Activated T-helper 1 cell treated with anti-CD3 and anti-CD28 coated beads, Interleukin-12 subunit alpha, Interleukin-12 subunit beta, Interleukin-2, Interleukin-4 antibody, amounts not matched to agents 30 ng/mL and 10 ng/mL and 1 ng/mL, durations not matched to agents 14 hours and 24 hours and 36 hours (primary cell): ENCODE data around the gene GAB4. TPM values are rescaled to one million over a fixed set of nuclear protein-coding genes. Genes with fewer than 3 reads are reported as not detected.

ENCODE experiments used
- DNase-seq: peaks from one replicate; pipeline ENCODE4 v3.0.0; 2021; ENCODE audit warnings: low spot score
- H3K27ac Mint-ChIP-seq: one replicate; pipeline ENCODE4 v1.8.0; 2021; ENCODE audit warnings: mild to moderate bottlenecking, mixed read lengths
- H3K27me3 Mint-ChIP-seq: one replicate; pipeline ENCODE4 v1.8.0; 2022; ENCODE audit warnings: mild to moderate bottlenecking, moderate library complexity, mixed read lengths; ENCODE audit not compliant: insufficient read depth
- H3K36me3 Mint-ChIP-seq: one replicate; pipeline ENCODE4 v1.8.0; 2021; ENCODE audit warnings: low read depth, mixed read lengths
- H3K4me1 Mint-ChIP-seq: one replicate; pipeline ENCODE4 v1.8.0; 2021; ENCODE audit warnings: low read depth, mixed read lengths
- H3K4me3 Mint-ChIP-seq: one replicate; pipeline ENCODE4 v1.8.0; 2021; ENCODE audit warnings: mild to moderate bottlenecking, moderate library complexity, mixed read lengths
- H3K9me3 Mint-ChIP-seq: one replicate; pipeline ENCODE4 v1.8.0; 2021; ENCODE audit warnings: mixed read lengths
- intact Hi-C: fragments of 100-400 bp; cut with micrococcal nuclease; formaldehyde crosslinking; loops from one replicate; pipeline ENCODE4 v1.15.1; 2024
- total RNA-seq: library from RNA; stranded (reverse); gene quantifications from 2 replicates; pipeline ENCODE4 v1.2.3, GENCODE V29; 2022

The GAB4 gene
- total RNA-seq, 1 donor from 2014 or later: not detected

DNA sequence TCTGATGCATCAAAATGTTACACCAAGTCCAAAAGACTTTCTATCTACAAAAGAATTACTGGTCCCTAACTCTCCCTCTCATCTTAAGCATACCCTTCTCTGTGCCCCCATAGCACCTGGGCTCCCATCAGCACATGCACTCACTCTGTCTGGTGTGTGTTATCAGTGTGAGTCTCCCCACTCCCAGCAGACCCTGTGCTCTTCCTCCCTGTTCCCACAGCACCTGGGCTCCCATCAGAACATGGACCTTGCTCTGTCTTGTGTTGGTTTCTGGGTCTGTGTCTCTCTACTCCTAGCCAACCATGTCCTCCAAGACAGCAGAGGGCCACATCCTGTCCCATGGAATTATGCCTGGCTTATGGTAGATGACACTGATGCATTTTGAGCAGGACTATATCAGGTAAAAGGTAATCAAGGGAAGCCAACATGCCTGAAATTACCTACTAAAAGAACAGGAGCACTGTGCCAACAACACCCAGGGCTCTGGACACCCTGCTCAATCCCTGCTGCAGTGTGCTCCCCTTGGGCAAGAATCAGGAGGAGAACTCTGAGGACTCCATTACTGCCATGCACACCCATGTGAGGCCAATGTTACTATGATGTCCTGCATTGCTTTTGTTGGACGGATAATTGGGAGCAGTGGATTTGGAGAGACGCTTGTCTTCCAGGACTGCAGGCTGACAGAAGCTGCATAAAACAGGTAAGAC, 34.3 kb downstream of the GAB4 start:
- H3K27me3 Mint-ChIP-seq: peaks cover 12% of the 10 kb centered on the region
- intact Hi-C loops: no loop called here
- no peak for DNase-seq
- no peaks in the 10 kb centered on the region for H3K9me3 Mint-ChIP-seq
- H3K4me1 Mint-ChIP-seq: peaks cover 13% of the 10 kb centered on the region
- H3K27ac Mint-ChIP-seq: no peak overlapping the region
- H3K36me3 Mint-ChIP-seq: no peaks in the 10 kb centered on the region
- H3K4me3 Mint-ChIP-seq: no peak overlapping the region

DNA sequence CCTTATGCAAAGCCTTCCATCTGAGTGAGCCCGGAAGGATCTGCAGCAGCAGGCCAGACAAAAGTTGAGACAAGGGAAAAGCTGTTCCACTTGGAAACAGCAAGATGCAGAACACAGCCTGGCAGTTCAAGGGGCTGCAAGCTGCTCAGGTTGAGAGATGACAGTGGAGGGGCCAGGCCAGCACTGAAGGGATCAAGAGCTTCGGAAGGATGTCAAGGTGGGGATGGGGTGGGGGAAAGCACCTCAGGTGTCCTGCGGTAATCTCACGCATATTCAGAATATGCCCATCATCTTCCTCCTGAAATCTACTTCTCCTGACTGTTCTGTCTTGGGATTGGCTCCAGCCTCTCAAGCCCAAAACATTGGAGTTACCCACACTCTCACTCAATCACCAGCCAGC, 35.7 kb downstream of the GAB4 start:
- H3K27ac Mint-ChIP-seq: no peak overlapping the region

DNA sequence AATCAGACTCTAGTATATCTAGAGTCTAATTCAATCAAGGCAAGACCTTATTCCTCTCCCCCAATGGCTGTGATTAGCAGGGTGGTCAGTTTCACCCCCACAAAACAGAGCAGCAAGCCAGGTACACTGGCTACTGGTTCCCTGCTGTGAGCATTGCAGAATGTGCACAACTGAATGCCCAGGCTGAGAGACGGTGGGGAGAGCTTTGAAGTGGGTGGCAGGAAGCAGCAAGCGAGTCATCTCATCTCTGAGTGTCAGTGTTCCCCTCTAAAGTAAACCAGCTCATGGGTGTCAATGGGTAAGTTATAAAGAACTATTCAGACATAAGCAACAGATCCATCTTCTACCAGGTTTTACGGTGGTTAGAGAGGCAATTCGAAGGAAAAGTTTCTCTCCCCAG, 37.6 kb downstream of the GAB4 start:
- H3K27ac Mint-ChIP-seq: no peak overlapping the region
- H3K36me3 Mint-ChIP-seq: no peaks in the 10 kb centered on the region
- no peaks in the 10 kb centered on the region for H3K9me3 Mint-ChIP-seq
- intact Hi-C loops: no loop called here
- peaks cover 13% of the 10 kb centered on the region for H3K4me1 Mint-ChIP-seq
- peaks cover 2% of the 10 kb centered on the region for H3K27me3 Mint-ChIP-seq
- H3K4me3 Mint-ChIP-seq: no peak overlapping the region
- DNase-seq: no peak

More for the DNA sequence above, 35.7 kb downstream of the GAB4 start:
- no peak for DNase-seq
- Mint-ChIP-seq H3K4me1 (peaks cover 13% of the 10 kb centered on the region), H3K36me3 (no peaks in the 10 kb centered on the region), H3K4me3 (no peak overlapping the region), H3K9me3 (no peaks in the 10 kb centered on the region), H3K27me3 (peaks cover 7% of the 10 kb centered on the region)
- intact Hi-C loops: no loop called here

DNA sequence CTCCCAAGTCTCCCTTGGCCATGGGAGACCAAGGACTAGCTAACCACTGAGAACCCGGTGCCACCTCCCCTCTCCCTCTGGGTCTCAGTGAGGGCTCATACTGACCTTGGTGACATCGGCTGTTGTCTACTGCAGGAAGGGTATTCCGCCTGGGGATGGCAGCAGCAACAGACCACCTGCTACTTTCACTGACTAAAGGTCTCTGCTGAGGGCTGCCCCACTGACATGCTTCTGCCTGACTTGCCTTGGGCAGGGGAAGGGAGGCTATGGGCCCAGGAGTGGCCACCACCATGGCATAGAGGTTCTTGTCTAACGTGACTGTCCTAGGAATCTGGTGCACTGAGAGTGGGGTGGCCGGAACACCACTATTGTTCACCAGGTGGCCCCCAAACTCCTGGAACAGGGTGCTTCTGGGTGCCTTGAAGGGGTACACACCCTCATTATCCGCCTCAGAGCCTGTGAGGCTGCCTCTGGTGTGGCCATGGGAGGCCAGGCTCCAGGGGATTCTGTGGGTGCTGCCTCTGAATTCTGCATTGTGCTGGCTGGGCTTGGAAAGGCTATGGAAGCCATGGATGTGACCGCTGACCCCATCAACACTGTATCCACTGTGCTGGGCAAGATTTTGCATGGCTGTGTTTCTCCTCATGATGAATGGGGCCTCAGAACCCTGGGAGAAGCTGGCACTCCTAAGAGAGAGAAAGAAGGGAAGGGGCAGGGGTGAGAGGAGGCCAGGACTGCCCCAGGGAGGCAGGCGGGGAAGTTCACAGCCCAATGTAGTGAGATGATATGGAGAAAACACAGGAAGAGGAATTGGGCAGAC, 38.3 kb downstream of the GAB4 start:
- Mint-ChIP-seq H3K27ac (no peak overlapping the region), H3K4me1 (peaks cover 13% of the 10 kb centered on the region), H3K36me3 (no peaks in the 10 kb centered on the region), H3K9me3 (no peaks in the 10 kb centered on the region), H3K4me3 (no peak overlapping the region), H3K27me3 (peaks cover 2% of the 10 kb centered on the region)
- intact Hi-C loops: no loop called here
- DNase-seq: no peak

DNA sequence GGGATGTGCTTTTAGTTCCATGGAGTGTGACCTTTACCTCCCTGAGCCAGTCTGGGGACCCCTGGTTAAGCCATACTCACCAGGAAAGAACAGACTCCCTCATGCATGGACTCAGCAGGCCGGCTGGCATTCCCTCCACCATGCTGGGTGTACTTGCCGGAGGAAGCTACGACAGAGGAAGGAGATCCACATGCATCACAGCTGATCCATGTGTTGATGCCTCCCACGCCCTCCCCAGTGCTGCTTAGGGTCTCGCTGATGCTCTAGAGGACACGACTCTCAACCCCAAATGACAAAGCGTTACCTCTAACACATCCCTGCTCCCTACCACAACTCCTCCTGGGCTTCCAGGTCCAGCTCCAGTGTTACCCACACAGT, 39.8 kb downstream of the GAB4 start:
- Mint-ChIP-seq H3K27me3 (peaks cover 2% of the 10 kb centered on the region), H3K4me3 (no peak overlapping the region), H3K36me3 (no peaks in the 10 kb centered on the region), H3K27ac (no peak overlapping the region), H3K4me1 (peaks cover 13% of the 10 kb centered on the region), H3K9me3 (no peaks in the 10 kb centered on the region)
- intact Hi-C loops: no loop called here
- DNase-seq: no peak

DNA sequence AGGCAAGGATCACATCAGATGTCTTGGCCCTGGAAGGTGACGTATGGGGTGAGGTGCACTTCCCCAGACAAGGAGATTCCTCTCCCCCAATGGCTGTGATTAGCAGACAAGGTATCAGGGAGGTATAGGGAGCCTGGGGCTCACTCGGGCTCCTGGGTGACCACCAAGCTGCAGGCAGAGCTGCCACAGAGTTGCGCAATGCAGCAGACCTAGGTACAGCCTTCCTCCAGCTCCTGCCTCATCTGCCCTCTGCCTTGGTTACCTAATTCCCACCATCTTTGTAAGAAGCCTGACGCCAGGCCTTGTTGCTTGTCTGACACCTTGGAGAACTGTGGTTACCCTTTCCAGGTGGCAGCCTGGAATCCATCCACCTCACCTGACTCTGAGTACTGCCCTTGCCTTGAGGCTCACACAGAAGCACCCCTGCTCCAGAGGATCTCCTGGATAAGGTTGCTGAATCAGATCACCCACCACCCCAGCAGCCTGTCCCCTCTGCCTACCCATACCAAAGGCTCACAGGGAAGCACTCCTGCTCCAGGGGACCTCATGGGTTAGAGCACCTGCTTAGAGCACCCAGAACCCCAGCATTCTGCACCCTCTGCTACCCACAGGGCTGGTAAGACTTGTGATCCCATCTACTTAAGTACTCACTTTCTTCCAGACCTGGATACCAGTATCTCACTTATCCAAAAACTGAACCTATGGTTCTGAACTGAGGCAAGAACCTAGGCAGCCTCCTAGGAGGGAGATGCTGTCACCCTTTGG, 40.4 kb downstream of the GAB4 start:
- no peaks in the 10 kb centered on the region for H3K36me3 Mint-ChIP-seq
- H3K4me3 Mint-ChIP-seq: no peak overlapping the region
- no peaks in the 10 kb centered on the region for H3K9me3 Mint-ChIP-seq
- intact Hi-C loops: no loop called here
- peaks cover 13% of the 10 kb centered on the region for H3K4me1 Mint-ChIP-seq
- no peak overlapping the region for H3K27ac Mint-ChIP-seq
- peaks cover 2% of the 10 kb centered on the region for H3K27me3 Mint-ChIP-seq
- no peak for DNase-seq

DNA sequence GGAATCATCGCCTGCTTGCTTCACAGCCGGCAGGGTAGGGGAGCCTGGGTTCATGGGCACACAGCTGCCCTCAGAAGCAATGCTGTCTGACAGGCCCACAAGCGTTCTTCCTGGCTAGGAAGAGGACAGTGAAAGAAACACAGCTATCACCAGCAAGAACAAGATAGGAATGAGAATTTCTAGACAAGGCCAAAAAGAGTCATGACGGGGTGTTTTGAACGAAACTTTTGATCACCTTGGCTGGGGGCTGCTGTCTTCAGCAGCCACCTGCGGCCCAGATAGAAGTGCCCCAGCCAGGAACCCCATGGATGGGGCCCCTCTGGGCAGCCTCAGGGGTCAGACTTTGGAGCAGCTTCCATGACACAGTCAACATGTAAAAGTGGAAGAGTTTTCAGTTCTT, 41.8 kb downstream of the GAB4 start:
- intact Hi-C loops: no loop called here
- DNase-seq: no peak
- Mint-ChIP-seq H3K4me3 (no peak overlapping the region), H3K27ac (no peak overlapping the region), H3K4me1 (peaks cover 13% of the 10 kb centered on the region), H3K9me3 (no peaks in the 10 kb centered on the region), H3K36me3 (no peaks in the 10 kb centered on the region), H3K27me3 (peaks cover 2% of the 10 kb centered on the region)

DNA sequence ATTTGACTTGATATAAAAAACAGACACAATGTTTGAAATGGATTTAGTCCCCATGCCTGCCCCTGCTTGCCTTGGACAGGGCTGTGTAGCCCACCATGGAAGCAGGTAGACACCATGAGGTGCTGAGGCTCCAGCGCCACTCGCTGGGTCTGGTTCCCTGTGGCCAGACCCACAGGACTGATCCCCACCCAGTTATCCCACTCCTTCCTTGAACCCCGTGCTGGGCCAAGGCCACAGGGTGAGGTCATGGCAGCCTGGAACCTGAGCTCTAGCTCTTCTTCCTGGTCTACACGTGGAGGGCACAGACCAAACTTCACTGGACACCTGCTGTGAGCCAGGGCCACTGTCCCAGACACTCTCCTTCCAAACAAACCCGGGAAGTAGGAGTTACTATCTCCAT, 42.5 kb downstream of the GAB4 start:
- Mint-ChIP-seq H3K9me3 (no peaks in the 10 kb centered on the region), H3K36me3 (no peaks in the 10 kb centered on the region), H3K27me3 (no peaks in the 10 kb centered on the region), H3K4me1 (peaks cover 8% of the 10 kb centered on the region), H3K4me3 (no peak overlapping the region), H3K27ac (no peak overlapping the region)
- intact Hi-C loops: no loop called here
- no peak for DNase-seq

DNA sequence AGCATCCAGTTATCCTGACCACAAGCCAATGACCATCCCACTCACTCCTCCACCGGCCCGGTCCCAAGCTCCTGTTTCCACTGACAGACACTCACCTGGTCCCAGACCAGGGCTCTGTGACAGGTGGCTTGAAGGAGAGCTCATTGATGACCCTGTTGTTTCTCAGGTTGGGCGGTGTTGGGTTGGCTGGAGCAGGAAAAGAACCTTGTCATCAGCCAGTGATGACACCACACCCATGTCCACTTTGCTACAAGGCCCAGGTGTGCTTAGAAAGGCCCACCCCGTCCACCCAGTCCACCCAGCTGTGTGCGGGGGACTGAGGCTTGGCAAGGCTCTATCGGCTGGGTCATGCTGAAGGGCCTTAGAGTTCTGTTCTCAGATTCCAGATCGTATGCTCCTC, 42.9 kb downstream of the GAB4 start:
- H3K27me3 Mint-ChIP-seq: no peaks in the 10 kb centered on the region
- H3K9me3 Mint-ChIP-seq: no peaks in the 10 kb centered on the region
- peaks cover 4% of the 10 kb centered on the region for H3K4me1 Mint-ChIP-seq
- no peak for DNase-seq
- no peak overlapping the region for H3K4me3 Mint-ChIP-seq
- H3K27ac Mint-ChIP-seq: no peak overlapping the region
- intact Hi-C loops: no loop called here
- no peaks in the 10 kb centered on the region for H3K36me3 Mint-ChIP-seq

DNA sequence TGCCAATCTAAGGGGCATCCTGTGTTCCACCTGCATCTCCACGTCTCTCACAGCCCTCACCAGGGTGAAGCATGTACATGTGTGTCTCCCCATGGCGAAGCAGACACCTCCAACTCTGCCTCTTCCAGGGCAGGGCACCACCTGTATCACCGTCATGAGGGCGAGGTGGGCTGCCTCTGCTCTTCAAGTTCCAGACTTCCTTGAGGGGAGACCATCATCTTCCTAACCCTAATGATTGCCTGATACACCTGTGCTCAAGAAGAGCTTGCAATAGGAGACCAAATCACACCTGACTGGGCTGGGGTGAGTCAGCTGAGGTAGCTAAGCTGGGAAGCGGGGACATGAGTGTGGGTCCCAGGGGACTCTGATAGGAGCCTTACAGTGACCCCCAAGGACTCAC, 43.7 kb downstream of the GAB4 start:
- Mint-ChIP-seq H3K27ac (no peak overlapping the region), H3K9me3 (no peaks in the 10 kb centered on the region), H3K36me3 (no peaks in the 10 kb centered on the region), H3K27me3 (no peaks in the 10 kb centered on the region), H3K4me3 (no peak overlapping the region), H3K4me1 (no peaks in the 10 kb centered on the region)
- DNase-seq: no peak
- intact Hi-C loops: no loop called here

DNA sequence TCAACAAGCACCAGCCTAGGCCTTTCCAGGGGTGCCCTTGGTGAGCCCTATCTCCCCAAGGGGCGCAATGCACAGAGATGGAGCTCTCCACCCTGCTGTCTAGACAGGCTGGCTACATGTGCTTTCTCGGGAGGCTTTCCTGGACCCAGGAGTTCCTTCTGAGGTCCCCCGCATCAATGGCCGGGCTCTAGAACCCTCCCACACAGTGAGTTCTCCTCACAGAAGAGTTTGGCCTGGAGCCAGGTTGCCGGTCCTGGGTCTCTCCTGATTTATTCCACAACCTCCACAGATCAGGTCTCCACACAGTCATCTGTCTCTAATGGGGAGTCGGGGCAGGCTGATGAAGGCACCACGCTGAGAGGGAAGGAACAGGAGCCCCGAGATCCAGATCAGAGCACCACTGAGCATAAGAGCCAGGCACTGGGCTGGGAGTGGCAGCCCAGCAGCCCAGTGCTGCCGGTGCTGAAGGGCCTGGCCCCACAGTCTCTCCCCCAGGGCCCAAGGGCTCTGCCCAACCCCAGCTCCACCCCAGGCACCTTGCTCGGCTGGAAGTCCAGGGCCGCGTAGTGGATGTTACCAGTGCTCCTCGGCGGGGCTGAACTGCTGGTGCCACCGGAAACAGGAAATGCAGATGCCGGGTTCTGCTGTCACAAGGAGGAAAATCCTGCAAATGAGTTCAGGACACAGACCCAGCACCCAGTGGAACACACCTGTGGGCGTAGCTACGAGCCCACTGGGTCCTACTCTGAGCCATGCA, 44.7 kb downstream of the GAB4 start:
- Mint-ChIP-seq H3K27me3 (no peaks in the 10 kb centered on the region), H3K36me3 (no peaks in the 10 kb centered on the region), H3K4me3 (no peak overlapping the region), H3K9me3 (no peaks in the 10 kb centered on the region), H3K27ac (no peak overlapping the region), H3K4me1 (no peaks in the 10 kb centered on the region)
- no peak for DNase-seq
- intact Hi-C loops: no loop called here

DNA sequence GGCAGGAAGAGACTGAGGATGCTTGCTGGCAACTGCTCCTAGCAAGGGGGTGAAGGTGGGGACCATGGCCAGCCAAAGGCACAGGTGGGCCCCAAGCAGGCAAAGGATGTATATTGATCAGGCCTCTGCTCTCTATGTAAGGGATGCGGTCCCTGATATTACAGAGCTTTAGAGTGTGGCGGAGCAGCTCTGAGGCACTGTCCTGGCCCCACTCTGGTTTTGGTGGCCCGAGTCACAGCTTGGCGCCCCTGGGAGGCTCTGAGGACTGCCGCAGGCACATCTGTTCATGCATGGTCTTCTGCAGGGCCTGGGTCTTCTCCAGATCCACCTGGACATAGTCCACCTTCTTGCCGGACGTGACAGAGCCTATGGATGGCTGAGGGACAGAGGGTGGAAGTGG, 45.5 kb downstream of the GAB4 start:
- no peaks in the 10 kb centered on the region for H3K27me3 Mint-ChIP-seq

More for the DNA sequence above, 45.5 kb downstream of the GAB4 start:
- DNase-seq: no peak
- Mint-ChIP-seq H3K36me3 (no peaks in the 10 kb centered on the region), H3K4me3 (no peak overlapping the region), H3K27ac (no peak overlapping the region), H3K4me1 (no peaks in the 10 kb centered on the region), H3K9me3 (no peaks in the 10 kb centered on the region)
- intact Hi-C loops: no loop called here
